Loucy (cell line): Measurements from ENCODE around the gene TMEM59.

Source experiments
- EZH2phosphoT487 ChIP-seq: fragments of 200-600 bp; IDR thresholded peaks from 2 replicates; pipeline ENCODE4 v1.6.1; 2018; ENCODE audit warnings: antibody characterized with exemption, mild to moderate bottlenecking, moderate library complexity, borderline replicate concordance
- TF ChIP-seq, protein P1 (sequence below): fragments of 200-600 bp; sonication (generic); conservative IDR thresholded peaks from 2 replicates; pipeline ENCODE4 v1.5.1; 2014; ENCODE audit warnings: mild to moderate bottlenecking, antibody characterized with exemption, low read length

DNA sequence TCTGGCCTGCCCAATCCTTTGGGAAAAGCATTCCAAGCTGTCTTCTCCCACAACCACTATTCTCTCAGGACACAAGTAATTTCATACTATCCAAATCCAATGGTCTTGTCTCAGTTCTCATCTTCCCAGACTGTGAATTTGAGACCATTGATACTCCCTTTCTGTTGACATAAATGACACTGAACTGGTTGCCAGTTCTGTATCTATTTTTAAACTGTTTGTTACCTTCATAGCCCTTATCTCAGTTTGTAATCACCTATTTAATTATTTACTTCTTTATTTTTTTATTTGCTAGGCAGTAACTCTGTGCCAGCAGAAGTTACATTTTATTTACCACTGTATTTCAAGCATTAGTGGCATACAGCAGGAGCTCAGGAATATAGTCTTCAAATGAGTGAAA, 24.4 kb upstream of the TMEM59 start:
- TF ChIP-seq, protein P1, sequence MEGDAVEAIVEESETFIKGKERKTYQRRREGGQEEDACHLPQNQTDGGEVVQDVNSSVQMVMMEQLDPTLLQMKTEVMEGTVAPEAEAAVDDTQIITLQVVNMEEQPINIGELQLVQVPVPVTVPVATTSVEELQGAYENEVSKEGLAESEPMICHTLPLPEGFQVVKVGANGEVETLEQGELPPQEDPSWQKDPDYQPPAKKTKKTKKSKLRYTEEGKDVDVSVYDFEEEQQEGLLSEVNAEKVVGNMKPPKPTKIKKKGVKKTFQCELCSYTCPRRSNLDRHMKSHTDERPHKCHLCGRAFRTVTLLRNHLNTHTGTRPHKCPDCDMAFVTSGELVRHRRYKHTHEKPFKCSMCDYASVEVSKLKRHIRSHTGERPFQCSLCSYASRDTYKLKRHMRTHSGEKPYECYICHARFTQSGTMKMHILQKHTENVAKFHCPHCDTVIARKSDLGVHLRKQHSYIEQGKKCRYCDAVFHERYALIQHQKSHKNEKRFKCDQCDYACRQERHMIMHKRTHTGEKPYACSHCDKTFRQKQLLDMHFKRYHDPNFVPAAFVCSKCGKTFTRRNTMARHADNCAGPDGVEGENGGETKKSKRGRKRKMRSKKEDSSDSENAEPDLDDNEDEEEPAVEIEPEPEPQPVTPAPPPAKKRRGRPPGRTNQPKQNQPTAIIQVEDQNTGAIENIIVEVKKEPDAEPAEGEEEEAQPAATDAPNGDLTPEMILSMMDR: no peak
- TF ChIP-seq EZH2phosphoT487: no peak
